Stimulated activated CD4-positive, alpha-beta T cell treated with anti-CD3 and anti-CD28 coated beads, Interleukin-15, amount 100 ng/mL, for 1 hour (primary cell): ENCODE results near the gene KIRREL3.
"Not testable (repeated sequence)": the region's sequence is repeated elsewhere in the genome, so short reads cannot be mapped to it uniquely, and the experiment has no call there.

Experiments
- DNase-seq, 2 donors: peaks; one replicate each; pipeline ENCODE4 v3.0.0-alpha.2; 2020; ENCODE audit warnings: low read depth in 1 of 2, low spot score in 1 of 2

The KIRREL3 gene

GRCh38 chr11:126394634-126395072, 605.9 kb downstream of the KIRREL3 start:
- DNase-seq, result not testable (repeated sequence)

GRCh38 chr11:126394036-126394435, 606.5 kb downstream of the KIRREL3 start:
- no peak for DNase-seq

GRCh38 chr11:126393143-126393542, 607.4 kb downstream of the KIRREL3 start:
- no peak for DNase-seq

GRCh38 chr11:126392633-126393013, 607.9 kb downstream of the KIRREL3 start:
- no peak for DNase-seq

- DNase-seq, result no peak
Observed at GRCh38 chr11:126391970-126392632, 608.5 kb downstream of the KIRREL3 start.

GRCh38 chr11:126391286-126391954, 609.1 kb downstream of the KIRREL3 start:
- DNase-seq, result no peak

GRCh38 chr11:126390272-126390867, 610.2 kb downstream of the KIRREL3 start:
- DNase-seq, result no peak

- DNase-seq, result no peak
Observed at GRCh38 chr11:126387857-126388256, 612.7 kb downstream of the KIRREL3 start.

GRCh38 chr11:126386729-126387071, 613.9 kb downstream of the KIRREL3 start:
- DNase-seq, result not testable (repeated sequence)

- DNase-seq, result no peak
Observed at GRCh38 chr11:126385991-126386728, 614.4 kb downstream of the KIRREL3 start.

- DNase-seq, result no peak
Observed at GRCh38 chr11:126384449-126385070, 616.0 kb downstream of the KIRREL3 start.

GRCh38 chr11:126383339-126384335, 616.9 kb downstream of the KIRREL3 start:
- DNase-seq, result no peak

GRCh38 chr11:126382641-126383040, 617.9 kb downstream of the KIRREL3 start:
- not testable (repeated sequence) for DNase-seq

- not testable (repeated sequence) for DNase-seq
Observed at GRCh38 chr11:126381960-126382359, 618.6 kb downstream of the KIRREL3 start.

GRCh38 chr11:126380909-126381308, 619.7 kb downstream of the KIRREL3 start:
- DNase-seq, result no peak

- no peak for DNase-seq
Observed at GRCh38 chr11:126378763-126379162, 621.8 kb downstream of the KIRREL3 start.

GRCh38 chr11:126375726-126376125, 624.8 kb downstream of the KIRREL3 start:
- no peak for DNase-seq

GRCh38 chr11:126374562-126375300, 625.8 kb downstream of the KIRREL3 start:
- not testable (repeated sequence) for DNase-seq

- not testable (repeated sequence) for DNase-seq
Observed at GRCh38 chr11:126373389-126374066, 627.0 kb downstream of the KIRREL3 start.
